HG03139 (cell line): Measurements from ENCODE around the gene JAZF1.
A peak's percentile ranks its signal among the peaks of the same experiment; 100 is the strongest.

Source experiments
- ATAC-seq: cut with Tn5 transposase; IDR thresholded peaks from one replicate; pipeline ENCODE4 v1.9.1; 2021; ENCODE audit not compliant: unreplicated experiment

JAZF1 gene

GRCh38 chr7:28052933-28053332 lies 127.7 kb downstream of the JAZF1 start:
- no peak for ATAC-seq

- ATAC-seq: no peak
Measured at GRCh38 chr7:28048694-28049093, 131.9 kb downstream of the JAZF1 start.

- ATAC-seq: no peak
Measured at GRCh38 chr7:28046035-28046434, 134.6 kb downstream of the JAZF1 start.

- no peak for ATAC-seq
Measured at GRCh38 chr7:28045592-28045991, 135.0 kb downstream of the JAZF1 start.

GRCh38 chr7:28044825-28045224 lies 135.8 kb downstream of the JAZF1 start:
- ATAC-seq: no peak

GRCh38 chr7:28042721-28043120 lies 137.9 kb downstream of the JAZF1 start:
- no peak for ATAC-seq

- ATAC-seq: no peak
Measured at GRCh38 chr7:28041508-28042314, 138.9 kb downstream of the JAZF1 start.

GRCh38 chr7:28038175-28038797 lies 142.3 kb downstream of the JAZF1 start:
- ATAC-seq: no peak

GRCh38 chr7:28037220-28038010 lies 143.2 kb downstream of the JAZF1 start:
- peak; percentile 87 for ATAC-seq

- ATAC-seq: no peak
Measured at GRCh38 chr7:28036696-28037095, 143.9 kb downstream of the JAZF1 start.

GRCh38 chr7:28033386-28033785 lies 147.2 kb downstream of the JAZF1 start:
- ATAC-seq: no peak

GRCh38 chr7:28032738-28033380 lies 147.7 kb downstream of the JAZF1 start:
- ATAC-seq: no peak

GRCh38 chr7:28029051-28029450 lies 151.5 kb downstream of the JAZF1 start:
- no peak for ATAC-seq

GRCh38 chr7:28028471-28028870 lies 152.1 kb downstream of the JAZF1 start:
- no peak for ATAC-seq

GRCh38 chr7:28026237-28026636 lies 154.4 kb downstream of the JAZF1 start:
- ATAC-seq: no peak

- ATAC-seq: no peak
Measured at GRCh38 chr7:28024786-28025334, 155.7 kb downstream of the JAZF1 start.

GRCh38 chr7:28020302-28020940 lies 160.2 kb downstream of the JAZF1 start:
- ATAC-seq: peak; percentile 75

GRCh38 chr7:28018856-28019465 lies 161.6 kb downstream of the JAZF1 start:
- ATAC-seq: no peak

GRCh38 chr7:28018446-28018845 lies 162.1 kb downstream of the JAZF1 start:
- no peak for ATAC-seq

GRCh38 chr7:28018020-28018419 lies 162.6 kb downstream of the JAZF1 start:
- no peak for ATAC-seq
